Activated CD4-positive, alpha-beta T cell treated with anti-CD3 and anti-CD28 coated beads for 48 hours (primary cell): ENCODE results near the gene CHRM4.

Experiments used
- DNase-seq: peaks from one replicate; pipeline ENCODE4 v3.0.0-alpha.2; 2020

The CHRM4 gene

GRCh38 chr11:46402957-46403902 is 11.7 kb upstream of the CHRM4 start:
- DNase-seq: no peak

- DNase-seq: no peak
Observed at GRCh38 chr11:46397526-46397925, 6.0 kb upstream of the CHRM4 start.

GRCh38 chr11:46393759-46394158 is 2.2 kb upstream of the CHRM4 start:
- DNase-seq: no peak

GRCh38 chr11:46393231-46393616 is 1.6 kb upstream of the CHRM4 start:
- no peak for DNase-seq

GRCh38 chr11:46392421-46393230 is 1.1 kb upstream of the CHRM4 start:
- peak; percentile 81 for DNase-seq

- DNase-seq: no peak
Observed at GRCh38 chr11:46391186-46391577, 394 bp downstream of the CHRM4 start.

- no peak for DNase-seq
Observed at GRCh38 chr11:46390331-46391171, 1.0 kb downstream of the CHRM4 start.

GRCh38 chr11:46389450-46390330 is 1.9 kb downstream of the CHRM4 start:
- DNase-seq: peak; percentile 76

GRCh38 chr11:46388619-46389449 is 2.7 kb downstream of the CHRM4 start:
- DNase-seq: no peak

- DNase-seq: no peak
Observed at GRCh38 chr11:46387919-46388618, 3.5 kb downstream of the CHRM4 start.

GRCh38 chr11:46387456-46387855 is 4.1 kb downstream of the CHRM4 start:
- DNase-seq: no peak

GRCh38 chr11:46386674-46387073 is 4.9 kb downstream of the CHRM4 start:
- DNase-seq: no peak

GRCh38 chr11:46386005-46386578 is 5.5 kb downstream of the CHRM4 start:
- no peak for DNase-seq

GRCh38 chr11:46385169-46386004 is 6.2 kb downstream of the CHRM4 start:
- no peak for DNase-seq

- DNase-seq: no peak
Observed at GRCh38 chr11:46383974-46384701, 7.4 kb downstream of the CHRM4 start.

- no peak for DNase-seq
Observed at GRCh38 chr11:46383404-46383758, 8.2 kb downstream of the CHRM4 start.

- no peak for DNase-seq
Observed at GRCh38 chr11:46382646-46383403, 8.8 kb downstream of the CHRM4 start.
